Activated B cell treated with CpG ODN at 0.5 μM for 24 hours (primary cell): ENCODE measurements around the gene SPAG17. TPM values are rescaled to one million over a fixed set of nuclear protein-coding genes. Genes with fewer than 3 reads are reported as not detected.

Source experiments
- ATAC-seq: fragments of 200-7000 bp; cut with Tn5 transposase; one replicate; pipeline ENCODE4 v1.10.0; 2021; ENCODE audit warnings: low read depth, mild to moderate bottlenecking, moderate library complexity
- CTCF ChIA-PET: fragments of 350-600 bp; sonication (Branson Sonifier 250); formaldehyde crosslinking; loops from one replicate; lab custom pipeline; 2021; ENCODE audit warnings: antibody characterized with exemption; lab: Charles Lee
- POLR2A ChIA-PET: fragments of 350-600 bp; sonication (Branson Sonifier 250); formaldehyde crosslinking; loops from one replicate; lab custom pipeline; 2021; ENCODE audit warnings: antibody characterized with exemption; lab: Charles Lee
- DNase-seq: peaks from one replicate; pipeline ENCODE4 v3.0.0; 2022
- H3K27ac Mint-ChIP-seq: one replicate; pipeline ENCODE4 v1.8.0; 2020; ENCODE audit warnings: mixed read lengths
- H3K27me3 Mint-ChIP-seq: one replicate; pipeline ENCODE4 v1.8.0; 2021; ENCODE audit warnings: mixed read lengths
- H3K36me3 Mint-ChIP-seq: one replicate; pipeline ENCODE4 v1.8.0; 2021; ENCODE audit warnings: low read depth, mixed read lengths
- H3K4me1 Mint-ChIP-seq: one replicate; pipeline ENCODE4 v1.8.0; 2021; ENCODE audit warnings: mixed read lengths
- H3K4me3 Mint-ChIP-seq: one replicate; pipeline ENCODE4 v1.8.0; 2020; ENCODE audit warnings: mild to moderate bottlenecking, mixed read lengths
- H3K9me3 Mint-ChIP-seq: one replicate; pipeline ENCODE4 v1.8.0; 2020; ENCODE audit warnings: mixed read lengths
- intact Hi-C: fragments of 100-400 bp; cut with micrococcal nuclease; formaldehyde crosslinking; loops from one replicate; pipeline ENCODE4 v1.15.1; 2024
- total RNA-seq: library from RNA; stranded (reverse); gene quantifications from 2 replicates; pipeline ENCODE4 v1.2.3, GENCODE V29; 2022
- TF ChIP-seq, protein P1 (sequence below): fragments of 200-600 bp; IDR thresholded peaks from one replicate; pipeline ENCODE4 v1.8.0; 2022; ENCODE audit warnings: antibody characterized with exemption, mild to moderate bottlenecking

The SPAG17 gene
- total RNA-seq, 1 donor from 2014 or later = not detected

DNA sequence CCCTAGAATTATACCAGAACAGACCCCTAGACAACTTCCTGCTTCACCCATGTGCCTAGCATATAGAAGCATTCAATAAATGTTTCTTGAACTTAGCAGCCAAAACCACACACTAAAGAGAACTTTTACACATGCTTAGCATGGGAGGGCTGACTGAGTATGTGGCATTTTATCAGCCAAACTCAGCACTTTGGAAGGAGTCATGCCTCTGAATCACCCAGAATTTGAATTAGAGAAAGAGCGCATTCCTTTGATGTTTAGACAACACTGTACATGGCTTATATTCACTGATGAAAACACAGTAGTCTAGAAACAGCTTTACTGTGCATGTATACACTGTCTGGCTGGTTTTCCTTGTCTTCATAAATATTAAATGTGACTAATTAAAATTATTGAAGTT lies 26.1 kb downstream of the SPAG17 start:
- intact Hi-C loops = no loop called here
- ChIA-PET CTCF (no interaction called here), POLR2A (no interaction called here)
- TF ChIP-seq, protein P1, sequence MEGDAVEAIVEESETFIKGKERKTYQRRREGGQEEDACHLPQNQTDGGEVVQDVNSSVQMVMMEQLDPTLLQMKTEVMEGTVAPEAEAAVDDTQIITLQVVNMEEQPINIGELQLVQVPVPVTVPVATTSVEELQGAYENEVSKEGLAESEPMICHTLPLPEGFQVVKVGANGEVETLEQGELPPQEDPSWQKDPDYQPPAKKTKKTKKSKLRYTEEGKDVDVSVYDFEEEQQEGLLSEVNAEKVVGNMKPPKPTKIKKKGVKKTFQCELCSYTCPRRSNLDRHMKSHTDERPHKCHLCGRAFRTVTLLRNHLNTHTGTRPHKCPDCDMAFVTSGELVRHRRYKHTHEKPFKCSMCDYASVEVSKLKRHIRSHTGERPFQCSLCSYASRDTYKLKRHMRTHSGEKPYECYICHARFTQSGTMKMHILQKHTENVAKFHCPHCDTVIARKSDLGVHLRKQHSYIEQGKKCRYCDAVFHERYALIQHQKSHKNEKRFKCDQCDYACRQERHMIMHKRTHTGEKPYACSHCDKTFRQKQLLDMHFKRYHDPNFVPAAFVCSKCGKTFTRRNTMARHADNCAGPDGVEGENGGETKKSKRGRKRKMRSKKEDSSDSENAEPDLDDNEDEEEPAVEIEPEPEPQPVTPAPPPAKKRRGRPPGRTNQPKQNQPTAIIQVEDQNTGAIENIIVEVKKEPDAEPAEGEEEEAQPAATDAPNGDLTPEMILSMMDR = no peak
- no peak overlapping the region for H3K27ac Mint-ChIP-seq
- H3K36me3 Mint-ChIP-seq = no peaks in the 10 kb centered on the region
- peaks cover 5% of the 10 kb centered on the region for H3K27me3 Mint-ChIP-seq
- DNase-seq = no peak
- no peak for ATAC-seq
- no peak overlapping the region for H3K4me3 Mint-ChIP-seq
- no peaks in the 10 kb centered on the region for H3K9me3 Mint-ChIP-seq
- no peaks in the 10 kb centered on the region for H3K4me1 Mint-ChIP-seq

DNA sequence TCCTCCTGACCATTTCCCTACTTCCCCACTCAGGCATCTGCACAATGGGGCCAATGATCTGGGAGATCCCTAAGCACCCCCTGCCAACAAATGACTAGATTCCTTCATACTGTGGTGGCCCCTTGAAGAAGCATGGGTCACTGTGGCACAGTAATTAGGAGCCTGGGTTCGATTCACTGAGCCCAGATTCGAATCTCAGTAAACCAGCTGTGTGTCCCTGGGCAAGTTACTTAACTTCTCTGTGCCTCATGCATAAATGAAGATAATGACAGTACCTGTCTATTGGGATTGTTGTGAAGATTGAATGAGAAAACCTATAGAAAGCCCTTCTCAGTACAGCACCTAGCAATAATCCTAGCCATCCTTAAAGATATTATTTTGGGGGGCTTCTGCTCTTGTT lies 27.5 kb downstream of the SPAG17 start:
- CTCF ChIA-PET = no interaction called here
- intact Hi-C loops = no loop called here
- H3K4me3 Mint-ChIP-seq = no peak overlapping the region
- ATAC-seq (no peak), DNase-seq (no peak)
- TF ChIP-seq, protein P1 = no peak
- H3K27ac Mint-ChIP-seq = no peak overlapping the region
- no peaks in the 10 kb centered on the region for H3K4me1 Mint-ChIP-seq
- POLR2A ChIA-PET = no interaction called here
- H3K36me3 Mint-ChIP-seq = no peaks in the 10 kb centered on the region
- H3K27me3 Mint-ChIP-seq = peaks cover 5% of the 10 kb centered on the region
- no peaks in the 10 kb centered on the region for H3K9me3 Mint-ChIP-seq

DNA sequence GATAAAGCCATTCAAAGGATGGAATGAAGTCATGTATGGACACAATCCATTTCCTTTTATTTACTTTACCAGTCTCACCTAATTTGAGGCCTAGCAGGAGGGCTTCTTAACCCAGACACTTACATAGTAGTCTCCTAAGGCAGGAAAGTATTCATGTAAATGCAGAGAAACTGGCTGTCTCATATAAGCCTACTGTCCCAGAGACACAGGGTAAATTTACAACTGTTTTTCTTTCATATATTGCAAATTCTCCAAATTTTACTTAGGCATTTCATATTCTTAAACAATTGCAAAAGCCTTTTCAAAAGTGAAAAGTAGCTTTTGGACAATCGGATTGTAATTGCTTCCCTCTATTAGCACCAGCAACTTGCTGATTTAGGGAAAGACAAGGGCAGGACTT lies 29.9 kb downstream of the SPAG17 start:
- intact Hi-C loops = no loop called here

DNA sequence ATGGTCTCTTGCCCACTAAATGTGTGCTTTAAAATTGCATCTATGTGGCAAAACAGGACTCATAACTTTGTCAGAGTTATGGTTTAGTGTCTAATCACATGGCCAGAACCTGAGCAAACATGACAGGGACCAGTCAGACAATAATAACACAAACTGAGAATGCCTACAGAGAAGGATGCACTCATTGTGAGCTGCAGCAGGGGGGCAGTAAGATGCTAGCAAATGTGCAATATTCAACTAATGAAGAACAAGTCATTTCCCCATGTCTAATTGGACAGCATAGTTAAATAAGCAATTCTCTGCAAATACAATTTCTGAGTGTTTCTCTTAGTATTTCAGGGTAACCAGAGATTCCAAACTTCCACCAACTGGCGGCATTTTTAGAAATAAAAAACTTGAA lies 30.8 kb downstream of the SPAG17 start:
- ATAC-seq = no peak
- ChIA-PET CTCF (interaction anchor here (1.2 kb wide), 1 partner anchor 855 kb away, joined by 4 read pairs; no protein-coding TSS in a partner anchor), POLR2A (no interaction called here)
- Mint-ChIP-seq H3K9me3 (no peaks in the 10 kb centered on the region), H3K4me1 (no peaks in the 10 kb centered on the region), H3K36me3 (no peaks in the 10 kb centered on the region), H3K4me3 (no peak overlapping the region), H3K27ac (no peak overlapping the region), H3K27me3 (peaks cover 3% of the 10 kb centered on the region)
- DNase-seq = no peak
- TF ChIP-seq, protein P1 = no peak
- intact Hi-C loops = no loop called here

More for the DNA sequence above, 29.9 kb downstream of the SPAG17 start:
- no peaks in the 10 kb centered on the region for H3K9me3 Mint-ChIP-seq
- no peak overlapping the region for H3K27ac Mint-ChIP-seq
- ATAC-seq = no peak
- H3K4me3 Mint-ChIP-seq = no peak overlapping the region
- peaks cover 3% of the 10 kb centered on the region for H3K27me3 Mint-ChIP-seq
- ChIA-PET CTCF (interaction anchor here (1.2 kb wide), 1 partner anchor 854 kb away, joined by 4 read pairs; no protein-coding TSS in a partner anchor), POLR2A (no interaction called here)
- H3K4me1 Mint-ChIP-seq = no peaks in the 10 kb centered on the region
- no peaks in the 10 kb centered on the region for H3K36me3 Mint-ChIP-seq
- DNase-seq = no peak
- TF ChIP-seq, protein P1 = no peak

DNA sequence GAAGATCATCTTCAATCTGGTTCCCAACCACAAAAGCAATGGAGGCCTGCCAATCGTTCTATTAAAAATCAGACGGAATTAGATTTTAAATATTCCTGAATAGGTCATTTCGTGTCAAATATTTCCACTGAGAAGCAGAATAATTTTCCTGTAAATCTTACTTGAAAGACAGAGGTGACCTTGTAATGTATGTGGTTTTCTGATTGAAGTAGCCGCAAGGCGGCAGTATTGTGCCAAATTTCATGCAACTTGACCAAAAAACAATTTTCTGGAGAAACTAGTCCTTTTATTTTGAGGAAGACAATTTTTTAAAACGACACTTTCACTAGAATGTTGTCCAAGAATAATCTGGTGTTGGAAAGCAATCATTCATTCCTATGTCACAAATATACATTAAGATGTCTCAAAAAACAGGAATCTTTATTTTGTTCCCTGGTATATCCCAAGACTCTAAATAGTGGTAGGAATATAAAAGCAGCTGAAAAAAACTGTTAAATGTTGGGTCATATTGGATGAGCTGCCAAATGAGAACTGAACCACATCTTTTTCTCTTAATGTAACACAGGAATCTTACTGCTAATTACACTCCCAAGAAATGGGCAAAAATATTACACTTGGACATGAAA lies 33.6 kb downstream of the SPAG17 start:
- DNase-seq (no peak), ATAC-seq (no peak)
- Mint-ChIP-seq H3K27ac (no peak overlapping the region), H3K27me3 (no peaks in the 10 kb centered on the region), H3K36me3 (no peaks in the 10 kb centered on the region), H3K4me3 (no peak overlapping the region), H3K9me3 (peaks cover 4% of the 10 kb centered on the region), H3K4me1 (no peaks in the 10 kb centered on the region)
- intact Hi-C loops = loop anchor here (1.0 kb wide), 1 partner anchor 1216 kb away; no protein-coding TSS in a partner anchor
- CTCF ChIA-PET = interaction anchor here (0.9 to 2.8 kb wide), 3 partner anchors 10 to 859 kb away, joined by 4 to 19 read pairs (median 4); no protein-coding TSS in a partner anchor
- TF ChIP-seq, protein P1 = no peak
- POLR2A ChIA-PET = no interaction called here
